Smooth muscle cell (in vitro differentiated cells): Measurements from ENCODE around the gene MBOAT1. TPM values are rescaled to one million over a fixed set of nuclear protein-coding genes. Genes with fewer than 3 reads are reported as not detected.

Experiments
- DNase-seq: peaks from one replicate; lab custom pipeline; 2025; ENCODE audit not compliant: unreplicated experiment; lab: John Stamatoyannopoulos, UW
- H2AFZ ChIP-seq: fragments of 200-600 bp; sonication (generic); 2 replicates; pipeline ENCODE4 v1.6.0; 2016; ENCODE audit warnings: antibody characterized with exemption, low read depth, mild to moderate bottlenecking
- H3F3A ChIP-seq: fragments of 200-600 bp; sonication (generic); 2 replicates; pipeline ENCODE4 v1.6.0; 2017; ENCODE audit warnings: antibody characterized with exemption, low read depth
- H3K27ac ChIP-seq: fragments of 200-600 bp; sonication (generic); 2 replicates; pipeline ENCODE4 v1.5.1; 2016; ENCODE audit warnings: low read depth, mild to moderate bottlenecking
- H3K27me3 ChIP-seq: fragments of 200-600 bp; sonication (generic); 2 replicates; pipeline ENCODE4 v1.6.1; 2016; ENCODE audit warnings: low read depth, mild to moderate bottlenecking
- H3K36me3 ChIP-seq: fragments of 200-600 bp; sonication (generic); 2 replicates; pipeline ENCODE4 v1.5.1; 2016; ENCODE audit warnings: low read depth
- H3K4me1 ChIP-seq: fragments of 200-600 bp; sonication (generic); 2 replicates; pipeline ENCODE4 v1.5.1; 2016; ENCODE audit warnings: low read depth
- H3K4me2 ChIP-seq: fragments of 200-600 bp; sonication (generic); 2 replicates; pipeline ENCODE4 v1.6.0; 2016; ENCODE audit warnings: mild to moderate bottlenecking
- H3K4me3 ChIP-seq: fragments of 200-600 bp; sonication (generic); 2 replicates; pipeline ENCODE4 v1.5.1; 2016; ENCODE audit warnings: mild to moderate bottlenecking
- H3K79me2 ChIP-seq: fragments of 200-600 bp; sonication (generic); 2 replicates; pipeline ENCODE4 v1.6.0; 2016; ENCODE audit warnings: low read depth, mild to moderate bottlenecking
- H3K9ac ChIP-seq: fragments of 200-600 bp; sonication (generic); 2 replicates; pipeline ENCODE4 v1.6.0; 2016; ENCODE audit warnings: low read depth
- H3K9me3 ChIP-seq: fragments of 200-600 bp; sonication (generic); replicated peaks from 2 replicates; pipeline ENCODE4 v1.5.1; 2016; ENCODE audit warnings: low read depth
- H4K20me1 ChIP-seq: fragments of 200-600 bp; sonication (generic); 2 replicates; pipeline ENCODE4 v1.6.0; 2016; ENCODE audit warnings: low read depth
- CTCF ChIP-seq: fragments of 200-600 bp; sonication (generic); IDR thresholded peaks from 2 replicates; pipeline ENCODE4 v1.5.1; 2017; ENCODE audit warnings: borderline replicate concordance, mild to moderate bottlenecking, antibody characterized with exemption; ENCODE audit not compliant: insufficient read depth, poor library complexity, severe bottlenecking
- WGBS: methylation state at CpG from one replicate; pipeline ENCODE4 v1.1.7; 2016; ENCODE audit warnings: low lambda C conversion rate; 5-methylcytosine and 5-hydroxymethylcytosine counted together
- polyA plus RNA-seq: library from polyadenylated mRNA; unstranded; fragments of >200 nt; fragmentation: Nextera tagmentation; extraction: Ambion mirVana; gene quantifications from 2 replicates; pipeline ENCODE4 v1.2.1, GENCODE V29; 2016
- total RNA-seq: library from RNA; depleted of rRNA; stranded (reverse); fragments of >200 nt; gene quantifications from 2 replicates; pipeline ENCODE4 v1.2.3, GENCODE V29; 2014

Gene MBOAT1
- total and polyA plus RNA-seq, 2 experiments from 2014 or later, result 0.73 to 2.5 TPM

- H3K36me3 ChIP-seq, result no peaks in the 10 kb centered on the region
- no peak overlapping the region for H3K9ac ChIP-seq
- no peak for TF ChIP-seq CTCF
- H3K9me3 ChIP-seq, result no peaks in the 10 kb centered on the region
- DNase-seq, result no peak
- no peaks in the 10 kb centered on the region for H3K27me3 ChIP-seq
- no peaks in the 10 kb centered on the region for H3K79me2 ChIP-seq
- H4K20me1 ChIP-seq, result no peaks in the 10 kb centered on the region
- H2AFZ ChIP-seq, result no peak overlapping the region
- H3F3A ChIP-seq, result no peaks in the 10 kb centered on the region
- no peak overlapping the region for H3K27ac ChIP-seq
- no peaks in the 10 kb centered on the region for H3K4me1 ChIP-seq
- WGBS, result 76% methylated on average over 43 of the region's 47 CpGs
- H3K4me3 ChIP-seq, result peak overlapping the region; percentile 16
- no peak overlapping the region for H3K4me2 ChIP-seq
These were observed 26.7 kb upstream of the MBOAT1 start for GRCh38 chr6:20238688-20239587.

GRCh38 chr6:20237677-20238460 lies 25.6 kb upstream of the MBOAT1 start:
- no peak overlapping the region for H2AFZ ChIP-seq
- H3K36me3 ChIP-seq, result no peaks in the 10 kb centered on the region
- H3K9me3 ChIP-seq, result no peaks in the 10 kb centered on the region
- H3F3A ChIP-seq, result no peaks in the 10 kb centered on the region
- WGBS, result 86% methylated on average over 10 of the region's 10 CpGs
- H3K27ac ChIP-seq, result no peak overlapping the region
- no peak for DNase-seq
- no peak overlapping the region for H3K4me3 ChIP-seq
- no peaks in the 10 kb centered on the region for H3K4me1 ChIP-seq
- H4K20me1 ChIP-seq, result no peaks in the 10 kb centered on the region
- TF ChIP-seq CTCF, result no peak
- H3K79me2 ChIP-seq, result no peaks in the 10 kb centered on the region
- H3K4me2 ChIP-seq, result no peak overlapping the region
- no peak overlapping the region for H3K9ac ChIP-seq
- H3K27me3 ChIP-seq, result no peaks in the 10 kb centered on the region

- H3K79me2 ChIP-seq, result no peaks in the 10 kb centered on the region
- 87% methylated on average over 2 of the region's 2 CpGs for WGBS
These were observed 24.8 kb upstream of the MBOAT1 start for GRCh38 chr6:20236909-20237600.

More at GRCh38 chr6:20236909-20237600, 24.8 kb upstream of the MBOAT1 start:
- Histone ChIP-seq H2AFZ (no peak overlapping the region), H3F3A (no peaks in the 10 kb centered on the region), H3K4me2 (no peak overlapping the region), H3K36me3 (no peaks in the 10 kb centered on the region), H3K4me3 (no peak overlapping the region), H3K9ac (no peak overlapping the region), H3K9me3 (no peaks in the 10 kb centered on the region), H4K20me1 (no peaks in the 10 kb centered on the region), H3K27me3 (no peaks in the 10 kb centered on the region), H3K27ac (no peak overlapping the region), H3K4me1 (no peaks in the 10 kb centered on the region)
- no peak for DNase-seq
- no peak for TF ChIP-seq CTCF
